K562 (cell line): ENCODE measurements around the gene EIF5. TPM values are rescaled to one million over a fixed set of nuclear protein-coding genes. Genes with fewer than 3 reads are reported as not detected.

Source experiments
- ATAC-seq: fragments of 200-7000 bp; cut with Tn5 transposase; 3 replicates; pipeline ENCODE4 v1.9.1; 2020; ENCODE audit warnings: moderate library complexity
- BruUV-seq: library from RNA; stranded (reverse); fragments of 400-500 nt; replicated peaks from 2 replicates; lab custom pipeline; 2021; lab: Mats Ljungman, UMichigan
- CTCF ChIA-PET: fragments of 300-600 bp; formaldehyde crosslinking; extraction: SDS; loops from one replicate; lab custom pipeline; 2021; ENCODE audit warnings: low intra/inter-chr PET ratio; lab: Yijun Ruan, JAX
- POLR2A ChIA-PET: fragments of 300-600, 350-650 bp; sonication (Branson Sonifier 250); formaldehyde crosslinking; extraction: SDS; loops from one replicate; lab custom pipeline; 2021; ENCODE audit warnings: antibody characterized with exemption, inconsistent platforms; lab: Yijun Ruan, JAX
- DNase-seq, 4 experiments: peaks; one replicate each; pipeline versions ENCODE4 v3.0.0 to v3.0.0-alpha.2; 2011 to 2018; ENCODE audit warnings: low spot score in 3 of 4, mixed read lengths in 3 of 4; ENCODE audit errors: extremely low read depth in 1 of 4
- FAIRE-seq: peaks from 2 replicates; lab custom pipeline; 2011; peaks lifted over from hg19 to GRCh38; lab: Jason Lieb, UNC
- H2AFZ ChIP-seq: 2 replicates; pipeline ENCODE4 v1.6.0; 2011; ENCODE audit warnings: low read depth, low read length, control low read depth, inconsistent platforms
- H3K27ac ChIP-seq: fragments of 200-600 bp; 3 replicates; pipeline ENCODE4 v1.8.0; 2011; ENCODE audit warnings: low read depth, mild to moderate bottlenecking, control low read depth, inconsistent platforms, low read length, moderate library complexity, mixed read lengths; ENCODE audit errors: extremely low read depth
- H3K27me3 ChIP-seq, 2 experiments: fragments of 300-600 bp in 1 of 2; 2 replicates in 1 of 2; 3 replicates in 1 of 2; pipeline versions ENCODE4 v1.6.0 to v1.8.0; 2011; ENCODE audit warnings: inconsistent platforms in 2 of 2, low read length in 2 of 2, mild to moderate bottlenecking in 1 of 2, mixed read lengths in 1 of 2, moderate library complexity in 1 of 2; ENCODE audit not compliant: control insufficient read depth in 2 of 2, insufficient read depth in 2 of 2
- H3K36me3 ChIP-seq: fragments of 300-600 bp; 3 replicates; pipeline ENCODE4 v1.8.0; 2011; ENCODE audit warnings: mild to moderate bottlenecking, low read length, inconsistent platforms; ENCODE audit not compliant: control insufficient read depth, insufficient read depth
- H3K4me1 ChIP-seq, 2 experiments: fragments of 200-600 bp in 1 of 2; replicated peaks in 1 of 2; 2 replicates in 1 of 2; 3 replicates in 1 of 2; pipeline versions ENCODE4 v1.5.1 to v1.8.0; 2011; ENCODE audit warnings: inconsistent platforms in 2 of 2, low read length in 2 of 2, mild to moderate bottlenecking in 1 of 2, mixed read lengths in 1 of 2, moderate library complexity in 1 of 2; ENCODE audit not compliant: control insufficient read depth in 2 of 2, insufficient read depth in 2 of 2
- H3K4me2 ChIP-seq: 2 replicates; pipeline ENCODE4 v1.6.1; 2011; ENCODE audit warnings: low read length, control low read depth, inconsistent platforms, mixed read lengths; ENCODE audit not compliant: insufficient read depth
- H3K4me3 ChIP-seq: fragments of 200-600 bp; sonication (generic), shearing (Covaris generic); 2 replicates; pipeline ENCODE4 v1.5.1; 2016; ENCODE audit warnings: control low read depth, inconsistent platforms
- H3K79me2 ChIP-seq: fragments of 200-600 bp; 3 replicates; pipeline ENCODE4 v1.8.0; 2011; ENCODE audit warnings: low read length, inconsistent platforms; ENCODE audit not compliant: control insufficient read depth, insufficient read depth
- H3K9ac ChIP-seq, 2 experiments: 2 replicates each; pipeline versions ENCODE4 v1.6.0 to v1.6.1; 2011; ENCODE audit warnings: low read depth in 2 of 2, low read length in 2 of 2, control low read depth in 1 of 2, inconsistent platforms in 1 of 2, mild to moderate bottlenecking in 1 of 2, mixed read lengths in 1 of 2; ENCODE audit not compliant: insufficient read depth in 1 of 2
- H3K9me1 ChIP-seq: one replicate; pipeline ENCODE4 v1.6.0; 2011; ENCODE audit warnings: inconsistent platforms, mild to moderate bottlenecking, low read length, moderate library complexity; ENCODE audit not compliant: control insufficient read depth, insufficient read depth
- H3K9me3 ChIP-seq: replicated peaks from 2 replicates; pipeline ENCODE4 v1.5.1; 2011; ENCODE audit warnings: low read depth, low read length, inconsistent platforms; ENCODE audit not compliant: control insufficient read depth, insufficient read depth
- H4K20me1 ChIP-seq: replicated peaks from 2 replicates; pipeline ENCODE4 v1.6.1; 2011; ENCODE audit warnings: low read length, inconsistent platforms, mixed read lengths; ENCODE audit not compliant: control insufficient read depth, insufficient read depth
- ATF7 ChIP-seq: fragments of 450-650 bp; IDR thresholded peaks from 2 replicates; pipeline ENCODE4 v1.7.1; 2014; ENCODE audit warnings: mild to moderate bottlenecking, moderate library complexity
- HNRNPUL1 ChIP-seq: fragments of 200-400 bp; formaldehyde crosslinking; IDR thresholded peaks from 2 replicates; pipeline ENCODE4 v1.6.1; 2017; ENCODE audit warnings: low read length
- KAT7 ChIP-seq: sonication (generic); formaldehyde crosslinking; IDR thresholded peaks from 2 replicates; pipeline ENCODE4 v1.8.0; 2022; ENCODE audit warnings: missing genetic modification reagents, mild to moderate bottlenecking, borderline replicate concordance
- NFIX ChIP-seq: fragments of 250-450 bp; sonication (Bioruptor Pico); IDR thresholded peaks from 2 replicates; pipeline ENCODE4 v1.4.0; 2020; ENCODE audit warnings: low read depth, mild to moderate bottlenecking, moderate library complexity
- PHTF2 ChIP-seq: fragments of 250-450 bp; sonication (Bioruptor Pico); IDR thresholded peaks from 2 replicates; pipeline ENCODE4 v1.5.0; 2021; ENCODE audit warnings: mild to moderate bottlenecking
- SUPT5H ChIP-seq: fragments of 450-650 bp; IDR thresholded peaks from 2 replicates; pipeline ENCODE4 v1.6.1; 2016
- ZBED1 ChIP-seq: IDR thresholded peaks from 2 replicates; pipeline ENCODE4 v1.6.1; 2014
- ZNF174 ChIP-seq: fragments of 250-450 bp; sonication (Bioruptor Pico); IDR thresholded peaks from 2 replicates; pipeline ENCODE4 v1.4.0; 2020; ENCODE audit warnings: mild to moderate bottlenecking
- ZNF431 ChIP-seq: sonication (generic); formaldehyde crosslinking; IDR thresholded peaks from 2 replicates; pipeline ENCODE4 v1.8.0; 2022; ENCODE audit warnings: mild to moderate bottlenecking, missing genetic modification reagents
- whole genome bisulfite sequencing: fragments of 100-300 bp; shearing (Covaris generic); methylation state at CpG from one replicate; pipeline ENCODE4 v1.1.6; 2016; ENCODE audit warnings: low coverage, mixed read lengths; ENCODE audit not compliant: insufficient coverage; ENCODE audit errors: missing lambda C conversion rate; 5-methylcytosine and 5-hydroxymethylcytosine counted together
- in situ Hi-C: fragments of 300-500 bp; cut with MboI; formaldehyde crosslinking; loops from 4 replicates; pipeline ENCODE4 v1.15.0; 2018; ENCODE audit warnings: inconsistent platforms, mixed read lengths
- intact Hi-C: fragments of 100-400 bp; cut with micrococcal nuclease; formaldehyde crosslinking; loops from 2 replicates; pipeline ENCODE4 v1.14.2; 2022
- polyA plus RNA-seq, 8 experiments: library from polyadenylated mRNA; depleted of rRNA in 4 of 8; stranded (reverse) in 5 of 8; unstranded in 3 of 8; fragments of >200 nt; fragmentation: Nextera tagmentation in 2 of 8; fragmentation: Illumina TruSeq in 1 of 8; extraction: Ambion mirVana in 2 of 8; extraction: Trizol in 1 of 8; gene quantifications; 2 replicates each; pipeline versions ENCODE4 v1.2.1 to v1.2.3, GENCODE V29; 2011 to 2014; ENCODE audit warnings: inconsistent platforms in 1 of 8, missing spikeins in 1 of 8
- total RNA-seq, 7 experiments: library from RNA; depleted of rRNA in 6 of 7; stranded (reverse); fragments of >200 nt in 6 of 7; fragmentation: Illumina TruSeq in 2 of 7; extraction: Trizol in 2 of 7; gene quantifications; 2 replicates each; pipeline versions ENCODE4 v1.2.1 to v1.2.3, GENCODE V29; 2011 to 2021; ENCODE audit warnings: low replicate concordance in 1 of 7
- TF ChIP-seq, protein P1 (sequence below), 2 experiments: IDR thresholded peaks; 2 replicates each; pipeline ENCODE4 v1.6.1; 2011; ENCODE audit warnings: borderline replicate concordance in 1 of 2, control low read depth in 1 of 2, low read depth in 1 of 2, low read length in 1 of 2, mild to moderate bottlenecking in 1 of 2, mixed read lengths in 1 of 2, moderate library complexity in 1 of 2; ENCODE audit not compliant: insufficient read depth in 1 of 2, insufficient read length in 1 of 2, poor library complexity in 1 of 2, severe bottlenecking in 1 of 2; ENCODE audit errors: extremely low read depth in 1 of 2
- TF ChIP-seq, protein P2 (sequence below), 2 experiments: fragments of 450-650 bp; IDR thresholded peaks; 2 replicates each; pipeline ENCODE4 v1.6.1; 2016

Gene EIF5
- total and polyA plus RNA-seq, 9 of the 15 experiments (the other 6 are each of a cell fraction or from before 2014, with no cell fraction given), result 92.7 to 442 (median 190) TPM

DNA sequence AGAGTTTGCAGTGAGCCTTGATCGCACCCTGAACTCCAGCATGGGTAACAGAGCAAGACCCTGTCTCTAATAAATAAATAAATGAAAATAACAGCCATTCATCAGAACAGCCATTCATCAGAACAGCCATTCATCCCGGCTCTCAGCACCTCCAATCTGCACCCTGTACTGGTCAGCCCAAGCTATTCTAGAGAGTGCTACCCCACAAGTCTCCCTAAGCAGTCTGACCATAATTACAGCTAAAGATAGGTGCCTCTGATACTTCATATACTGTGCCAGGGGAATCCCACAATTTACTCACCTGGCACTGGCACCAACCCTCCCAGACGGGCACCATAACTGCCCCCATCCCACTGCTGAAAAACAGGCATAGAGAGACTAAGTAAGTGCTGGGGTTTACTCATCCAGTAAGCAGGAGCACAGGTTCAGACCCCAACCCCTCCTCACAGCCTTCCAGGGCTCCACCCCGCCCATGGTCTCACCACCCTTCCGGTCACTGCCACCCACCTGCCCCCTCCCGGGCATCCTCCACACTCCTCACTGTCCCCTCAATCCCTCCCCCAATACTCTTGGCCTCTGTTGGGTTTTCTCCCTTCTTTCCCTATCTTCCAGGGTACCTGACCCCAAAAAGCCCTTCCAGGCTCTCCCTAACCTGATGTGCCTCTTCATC lies 15.2 kb upstream of the EIF5 start:
- H3K4me2 ChIP-seq, result no peak overlapping the region
- H3K4me3 ChIP-seq, result no peak overlapping the region

More for the DNA sequence above, 15.2 kb upstream of the EIF5 start:
- Histone ChIP-seq H3K27me3 (no peaks in the 10 kb centered on the region), H3K27ac (no peak overlapping the region), H3K9me3 (no peaks in the 10 kb centered on the region), H3K9me1 (no peaks in the 10 kb centered on the region), H3K36me3 (no peaks in the 10 kb centered on the region), H4K20me1 (no peaks in the 10 kb centered on the region), H3K9ac (no peak overlapping the region), H3K79me2 (no peaks in the 10 kb centered on the region), H3K4me1 (peaks cover 15 to 35% of the 10 kb centered on the region in 2 experiments), H2AFZ (peak overlapping the region; percentile 55; the same call in 1 of the 2 replicates)
- ATAC-seq, result no peak
- FAIRE-seq, result no peak
- ChIA-PET POLR2A (interaction anchor here (1.0 to 1.2 kb wide), 2 partner anchors 16 to 27 kb away, joined by 5 to 7 read pairs; partner anchors contain the start of gene EIF5), CTCF (interaction anchor here (0.6 kb wide), 1 partner anchor 286 kb away, joined by 5 read pairs; no protein-coding TSS in a partner anchor)
- 63% methylated on average over 3 of the region's 6 CpGs for WGBS
- intact Hi-C loops (no loop called here), in situ Hi-C loops (no loop called here)
- no peak for DNase-seq
- BruUV-seq, result no TSS peak
- TF ChIP-seq ATF7 (no peak), KAT7 (CRISPR knock-in tag) (no peak), ZBED1 (no peak), NFIX (no peak), ZNF431 (CRISPR knock-in tag) (no peak), SUPT5H (no peak), HNRNPUL1 (no peak), PHTF2 (CRISPR knock-in tag) (no peak), ZNF174 (no peak)
- TF ChIP-seq, protein P1, sequence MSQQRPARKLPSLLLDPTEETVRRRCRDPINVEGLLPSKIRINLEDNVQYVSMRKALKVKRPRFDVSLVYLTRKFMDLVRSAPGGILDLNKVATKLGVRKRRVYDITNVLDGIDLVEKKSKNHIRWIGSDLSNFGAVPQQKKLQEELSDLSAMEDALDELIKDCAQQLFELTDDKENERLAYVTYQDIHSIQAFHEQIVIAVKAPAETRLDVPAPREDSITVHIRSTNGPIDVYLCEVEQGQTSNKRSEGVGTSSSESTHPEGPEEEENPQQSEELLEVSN (IDR thresholded peaks at IDR 0.05; ENCODE audit: borderline replicate concordance in 1 of 2, extremely low read depth in 1 of 2, insufficient read depth in 1 of 2, insufficient read length in 1 of 2, low read depth in 1 of 2, low read length in 1 of 2, poor library complexity in 1 of 2, severe bottlenecking in 1 of 2), result no peak
- TF ChIP-seq, protein P2, sequence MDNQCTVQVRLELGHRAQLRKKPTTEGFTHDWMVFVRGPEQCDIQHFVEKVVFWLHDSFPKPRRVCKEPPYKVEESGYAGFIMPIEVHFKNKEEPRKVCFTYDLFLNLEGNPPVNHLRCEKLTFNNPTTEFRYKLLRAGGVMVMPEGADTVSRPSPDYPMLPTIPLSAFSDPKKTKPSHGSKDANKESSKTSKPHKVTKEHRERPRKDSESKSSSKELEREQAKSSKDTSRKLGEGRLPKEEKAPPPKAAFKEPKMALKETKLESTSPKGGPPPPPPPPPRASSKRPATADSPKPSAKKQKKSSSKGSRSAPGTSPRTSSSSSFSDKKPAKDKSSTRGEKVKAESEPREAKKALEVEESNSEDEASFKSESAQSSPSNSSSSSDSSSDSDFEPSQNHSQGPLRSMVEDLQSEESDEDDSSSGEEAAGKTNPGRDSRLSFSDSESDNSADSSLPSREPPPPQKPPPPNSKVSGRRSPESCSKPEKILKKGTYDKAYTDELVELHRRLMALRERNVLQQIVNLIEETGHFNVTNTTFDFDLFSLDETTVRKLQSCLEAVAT (IDR thresholded peaks at IDR 0.05), result no peak
